ENCODE data around the gene SLC52A3. TPM values are rescaled to one million over a fixed set of nuclear protein-coding genes. Genes with fewer than 3 reads are reported as not detected.
"Not testable (repeated sequence)": the region's sequence is repeated elsewhere in the genome, so short reads cannot be mapped to it uniquely, and the experiment has no call there.

The SLC52A3 gene
- 1 to 10 TPM in 3 of 4 donors, under 1 TPM in 1; 0.15 to 8.5 (median 2.2) TPM for total RNA-seq

DNA sequence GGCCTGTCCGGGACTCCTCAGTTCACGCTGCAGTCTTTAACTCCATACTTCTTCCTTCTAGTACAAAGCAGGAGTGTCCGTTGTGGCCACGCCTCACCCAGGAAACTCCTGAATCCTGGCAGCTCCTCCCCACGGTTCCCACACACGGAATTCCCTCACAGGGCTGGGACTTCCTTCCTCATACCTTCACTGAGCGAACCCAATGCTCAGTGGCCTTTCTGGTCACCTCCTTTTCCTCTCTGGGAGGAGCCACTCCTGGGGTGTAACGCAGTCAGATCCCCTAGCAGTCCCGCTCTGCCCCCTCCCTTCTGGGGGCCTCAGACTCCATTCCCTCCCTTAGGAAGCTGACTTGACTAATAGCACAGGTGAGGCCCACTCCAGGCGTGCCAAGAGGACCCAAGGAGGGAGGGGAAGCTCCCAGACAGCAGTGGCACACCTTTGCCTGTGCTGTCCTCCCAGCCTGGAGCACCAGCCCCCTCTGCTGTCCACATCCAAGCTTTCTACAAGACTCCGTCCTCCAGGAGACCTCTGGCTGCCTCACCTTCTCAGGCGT, at the start of gene SLC52A3:
SLC52A3 (minus strand) TSS at position 75 of the 553 bp plus-strand sequence. CDS start 2,726 bp downstream, outside the sequence.
- Histone ChIP-seq H3K27me3 (no peaks in the 10 kb centered on the region), H3K4me3 (peak within 1 kb of the TSS; percentile 2), H3K9me3 (no peaks in the 10 kb centered on the region), H3K36me3 (no peaks in the 10 kb centered on the region), H3K4me1 (no peaks in the 10 kb centered on the region), H3K27ac (peak within 1 kb of the TSS; percentile 15)
- TF ChIP-seq POLR2A (IDR thresholded peaks at IDR 0.05) = no peak
- TF ChIP-seq, protein P1, sequence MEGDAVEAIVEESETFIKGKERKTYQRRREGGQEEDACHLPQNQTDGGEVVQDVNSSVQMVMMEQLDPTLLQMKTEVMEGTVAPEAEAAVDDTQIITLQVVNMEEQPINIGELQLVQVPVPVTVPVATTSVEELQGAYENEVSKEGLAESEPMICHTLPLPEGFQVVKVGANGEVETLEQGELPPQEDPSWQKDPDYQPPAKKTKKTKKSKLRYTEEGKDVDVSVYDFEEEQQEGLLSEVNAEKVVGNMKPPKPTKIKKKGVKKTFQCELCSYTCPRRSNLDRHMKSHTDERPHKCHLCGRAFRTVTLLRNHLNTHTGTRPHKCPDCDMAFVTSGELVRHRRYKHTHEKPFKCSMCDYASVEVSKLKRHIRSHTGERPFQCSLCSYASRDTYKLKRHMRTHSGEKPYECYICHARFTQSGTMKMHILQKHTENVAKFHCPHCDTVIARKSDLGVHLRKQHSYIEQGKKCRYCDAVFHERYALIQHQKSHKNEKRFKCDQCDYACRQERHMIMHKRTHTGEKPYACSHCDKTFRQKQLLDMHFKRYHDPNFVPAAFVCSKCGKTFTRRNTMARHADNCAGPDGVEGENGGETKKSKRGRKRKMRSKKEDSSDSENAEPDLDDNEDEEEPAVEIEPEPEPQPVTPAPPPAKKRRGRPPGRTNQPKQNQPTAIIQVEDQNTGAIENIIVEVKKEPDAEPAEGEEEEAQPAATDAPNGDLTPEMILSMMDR (IDR thresholded peaks at IDR 0.05) = peak in 1 of 2 donors; percentile 22
- no peak for TF ChIP-seq EP300 (IDR thresholded peaks at IDR 0.05)
- TF ChIP-seq POLR2AphosphoS5 (IDR thresholded peaks at IDR 0.05) = no peak
- WGBS = 38% methylated on average over 12 of the region's 12 CpGs
- DNase-seq (ENCODE audit: low spot score in 2 of 2) = no peak

DNA sequence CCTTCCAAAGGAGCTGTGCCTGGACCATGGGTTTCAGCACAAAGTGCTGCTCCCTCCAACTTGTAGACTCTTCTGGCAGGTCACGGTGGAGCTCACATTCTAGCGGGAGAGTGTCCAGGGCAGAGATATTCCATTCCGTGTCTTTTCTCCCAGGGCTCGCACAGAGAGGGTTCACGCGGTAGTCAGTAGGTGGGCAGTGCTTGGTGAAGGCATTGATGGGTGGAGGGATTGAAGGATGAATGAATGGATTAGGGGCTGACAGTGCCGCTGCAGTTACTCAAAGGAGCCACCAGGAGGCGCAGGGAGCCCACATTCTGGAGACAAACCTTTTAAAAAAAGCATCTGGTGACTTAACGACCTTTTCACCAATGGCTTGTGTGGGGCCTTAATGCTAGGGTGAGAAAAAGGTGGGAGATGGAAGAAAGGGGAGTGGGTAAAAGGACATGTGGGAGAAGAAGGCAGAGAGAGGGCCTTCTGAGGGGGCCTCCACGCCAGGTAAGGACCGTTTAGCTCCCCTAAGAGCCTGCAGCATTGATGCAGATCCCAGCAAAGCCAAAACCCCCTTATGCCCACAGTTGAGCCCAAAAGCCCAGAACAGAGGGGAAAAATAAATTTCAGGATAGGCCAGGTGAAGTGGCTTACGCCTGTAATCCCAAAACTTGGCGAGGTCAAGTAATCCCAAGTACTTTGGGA, 47.8 kb upstream of the SLC52A3 start:
- Histone ChIP-seq H3K36me3 (no peaks in the 10 kb centered on the region), H3K4me3 (no peak overlapping the region), H3K9me3 (no peaks in the 10 kb centered on the region), H3K27me3 (peaks cover 18% of the 10 kb centered on the region), H3K4me1 (no peaks in the 10 kb centered on the region), H3K27ac (no peak overlapping the region)
- TF ChIP-seq, protein P1 (IDR thresholded peaks at IDR 0.05) = peak; percentile 96 to 98
- no peak for TF ChIP-seq EP300 (IDR thresholded peaks at IDR 0.05)
- WGBS = 27% methylated on average over 13 of the region's 13 CpGs
- DNase-seq (ENCODE audit: low spot score in 2 of 2) = no peak

DNA sequence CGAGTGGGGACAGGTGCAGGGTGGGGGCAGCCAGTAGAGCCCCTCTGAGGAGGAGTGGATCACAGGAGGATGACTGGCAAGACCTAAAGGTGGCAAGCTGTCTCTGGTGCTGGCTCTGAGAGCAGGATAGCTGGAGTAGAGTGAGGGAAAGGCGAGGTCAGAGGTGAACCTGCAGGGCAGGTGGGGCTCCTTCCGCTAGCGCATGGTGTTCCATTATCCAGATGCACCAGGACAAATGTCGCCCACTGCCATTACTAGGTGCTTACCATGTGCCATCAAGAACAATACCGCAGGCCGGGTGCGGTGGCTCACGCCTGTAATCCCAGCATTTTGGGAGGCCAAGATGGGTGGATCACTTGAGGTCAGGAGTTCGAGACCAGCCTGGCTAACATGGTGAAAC, 46.9 kb upstream of the SLC52A3 start:
- TF ChIP-seq EP300 (IDR thresholded peaks at IDR 0.05) = no peak
- Histone ChIP-seq H3K4me1 (no peaks in the 10 kb centered on the region), H3K9me3 (no peaks in the 10 kb centered on the region), H3K4me3 (no peak overlapping the region), H3K27ac (no peak overlapping the region), H3K36me3 (no peaks in the 10 kb centered on the region), H3K27me3 (peaks cover 26% of the 10 kb centered on the region)
- no peak for DNase-seq (ENCODE audit: low spot score in 2 of 2)
- WGBS = 87% methylated on average over 10 of the region's 10 CpGs

DNA sequence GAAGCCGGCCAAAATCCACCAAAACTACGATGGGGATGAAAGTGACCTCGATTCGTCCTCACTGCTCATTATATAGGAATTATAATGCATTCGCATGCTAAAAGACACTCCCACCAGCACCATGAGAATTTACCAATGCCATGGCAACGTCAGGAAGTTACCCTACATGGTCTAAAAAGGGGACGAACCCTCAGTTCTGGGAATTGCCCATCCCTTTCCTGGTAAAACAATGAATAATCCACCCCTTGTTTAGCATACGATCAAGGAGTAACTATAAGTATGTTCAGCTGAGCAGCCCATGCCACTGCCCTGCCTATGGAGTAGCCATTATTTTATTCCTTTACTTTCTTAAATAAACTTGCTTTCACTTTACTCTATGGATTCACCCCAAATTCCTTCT, 45.1 kb upstream of the SLC52A3 start:
- 59% methylated on average over 7 of the region's 8 CpGs for WGBS
- TF ChIP-seq POLR2AphosphoS5 (IDR thresholded peaks at IDR 0.05) (no peak), EP300 (IDR thresholded peaks at IDR 0.05) (no peak), POLR2A (IDR thresholded peaks at IDR 0.05) (no peak)
- TF ChIP-seq, protein P1 (IDR thresholded peaks at IDR 0.05) = no peak
- Histone ChIP-seq H3K9me3 (no peaks in the 10 kb centered on the region), H3K4me3 (no peak overlapping the region), H3K4me1 (no peaks in the 10 kb centered on the region), H3K27me3 (peaks cover 29% of the 10 kb centered on the region), H3K27ac (no peak overlapping the region), H3K36me3 (no peaks in the 10 kb centered on the region)
- DNase-seq (ENCODE audit: low spot score in 2 of 2) = no peak

DNA sequence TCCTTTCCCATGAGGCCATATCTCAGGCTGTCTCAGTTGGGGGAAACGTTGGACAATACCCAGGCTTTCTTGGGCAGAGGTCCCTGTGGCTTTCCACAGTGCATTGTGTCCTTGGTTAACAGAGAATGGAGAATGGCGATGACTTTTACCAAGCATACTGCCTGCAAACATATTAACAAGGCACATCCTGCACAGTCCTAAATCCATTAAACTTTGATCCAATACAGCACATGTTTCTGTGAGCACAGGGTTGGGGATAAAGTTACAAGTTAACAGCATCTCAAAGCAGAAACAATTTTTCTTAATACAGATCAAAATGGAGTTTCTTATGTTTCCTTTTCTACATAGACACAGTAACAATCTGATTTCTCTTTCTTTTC, 44.1 kb upstream of the SLC52A3 start:
- H3K36me3 ChIP-seq; H3K9me3 ChIP-seq; H3K4me1 ChIP-seq; H3K27ac ChIP-seq; H3K4me3 ChIP-seq; DNase-seq (ENCODE audit: low spot score in 2 of 2): not testable (repeated sequence)
- 23% methylated on average over 2 of the region's 2 CpGs for WGBS
- H3K27me3 ChIP-seq = peaks cover 29% of the 10 kb centered on the region

DNA sequence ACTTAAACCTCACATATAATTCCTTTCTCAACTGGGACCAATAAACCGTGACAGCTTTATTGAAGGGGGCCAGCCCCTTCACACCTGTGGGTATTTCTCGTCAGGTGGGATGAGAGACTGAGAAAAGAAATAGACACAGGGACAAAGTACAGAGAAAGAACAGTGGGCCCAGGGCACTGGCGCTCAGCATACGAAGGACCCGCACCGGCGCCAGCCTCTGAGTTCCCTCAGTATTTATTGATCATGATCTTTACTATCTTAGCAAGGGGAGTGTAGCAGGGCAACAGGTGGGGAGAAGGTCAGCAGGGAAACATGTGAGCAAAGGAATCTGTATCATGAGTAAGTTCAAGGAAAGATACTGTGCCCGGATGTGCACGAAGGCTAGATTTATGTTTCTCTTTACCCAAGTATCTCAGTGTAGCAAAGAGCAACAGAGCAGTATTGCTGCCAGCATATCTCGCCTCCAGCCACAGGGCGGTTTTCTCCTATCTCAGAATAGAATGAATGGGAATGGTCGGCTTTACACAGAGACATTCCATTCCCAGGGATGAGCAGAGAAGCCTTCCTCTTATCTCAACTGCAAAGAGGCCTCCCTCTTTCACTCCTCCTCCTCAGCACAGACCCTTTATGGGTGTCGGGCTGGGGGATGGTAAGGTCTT, 43.6 kb upstream of the SLC52A3 start:
- not testable (repeated sequence) for H3K9me3 ChIP-seq; H3K4me1 ChIP-seq; DNase-seq (ENCODE audit: low spot score in 2 of 2); H3K27ac ChIP-seq; H3K4me3 ChIP-seq; H3K36me3 ChIP-seq
- peaks cover 29% of the 10 kb centered on the region for H3K27me3 ChIP-seq
- WGBS = 46% methylated on average over 13 of the region's 13 CpGs
